WTC11 (cell line): Measurements from ENCODE around the gene PPM1G. TPM values are rescaled to one million over a fixed set of nuclear protein-coding genes. Genes with fewer than 3 reads are reported as not detected.

Source experiments
- ATAC-seq: fragments of 200-7000 bp; cut with Tn5 transposase; 2 replicates; pipeline ENCODE4 v1.10.0; 2021; ENCODE audit warnings: mild to moderate bottlenecking, moderate library complexity
- CTCF ChIA-PET: fragments of 300-600 bp; sonication (Branson Sonifier 250); formaldehyde crosslinking; loops from one replicate; lab custom pipeline; 2021; ENCODE audit warnings: antibody characterized with exemption; lab: Charles Lee
- POLR2A ChIA-PET: fragments of 350-600 bp; sonication (Branson Sonifier 250); formaldehyde crosslinking; loops from one replicate; lab custom pipeline; 2021; ENCODE audit warnings: antibody characterized with exemption; lab: Charles Lee
- DNase-seq: peaks from one replicate; pipeline ENCODE4 v3.0.0; 2021; ENCODE audit warnings: low spot score
- H3K27ac Mint-ChIP-seq: 2 replicates; pipeline ENCODE4 v1.8.0; 2021; ENCODE audit warnings: mixed read lengths
- H3K27me3 Mint-ChIP-seq: 2 replicates; pipeline ENCODE4 v1.8.0; 2021; ENCODE audit warnings: low read depth, mild to moderate bottlenecking, moderate library complexity, mixed read lengths
- H3K36me3 Mint-ChIP-seq: 2 replicates; pipeline ENCODE4 v1.8.0; 2021; ENCODE audit warnings: mixed read lengths
- H3K4me1 Mint-ChIP-seq: 2 replicates; pipeline ENCODE4 v1.8.0; 2022; ENCODE audit warnings: mixed read lengths
- H3K4me3 Mint-ChIP-seq: 2 replicates; pipeline ENCODE4 v1.8.0; 2021; ENCODE audit warnings: mild to moderate bottlenecking, moderate library complexity, mixed read lengths
- H3K9me3 Mint-ChIP-seq: 2 replicates; pipeline ENCODE4 v1.8.0; 2021; ENCODE audit warnings: mixed read lengths
- AFF4 ChIP-seq: sonication (generic); formaldehyde crosslinking; IDR thresholded peaks from 2 replicates; pipeline ENCODE4 v1.8.1; 2023; ENCODE audit warnings: mild to moderate bottlenecking, missing genetic modification reagents, borderline replicate concordance
- AR ChIP-seq: fragments of 250-450 bp; sonication (Bioruptor Pico); IDR thresholded peaks from 2 replicates; pipeline ENCODE4 v1.9.0; 2021; ENCODE audit warnings: mild to moderate bottlenecking
- ATF2 ChIP-seq: sonication (generic); formaldehyde crosslinking; IDR thresholded peaks from 2 replicates; pipeline ENCODE4 v1.8.1; 2022; ENCODE audit warnings: low read depth, missing genetic modification reagents, borderline replicate concordance
- ELF4 ChIP-seq: sonication (generic); formaldehyde crosslinking; IDR thresholded peaks from 2 replicates; pipeline ENCODE4 v1.8.1; 2022; ENCODE audit warnings: low read depth, mild to moderate bottlenecking, moderate library complexity, missing genetic modification reagents
- FOXP1 ChIP-seq: sonication (generic); formaldehyde crosslinking; IDR thresholded peaks from 2 replicates; pipeline ENCODE4 v1.8.0; 2022; ENCODE audit warnings: missing genetic modification reagents, mild to moderate bottlenecking, moderate library complexity, borderline replicate concordance
- JAZF1 ChIP-seq: fragments of 250-450 bp; sonication (Bioruptor Pico); IDR thresholded peaks from 2 replicates; pipeline ENCODE4 v1.9.0; 2021; ENCODE audit warnings: moderate library complexity, mild to moderate bottlenecking, inconsistent platforms
- JUN ChIP-seq: sonication (generic); formaldehyde crosslinking; IDR thresholded peaks from 2 replicates; pipeline ENCODE4 v1.8.0; 2023; ENCODE audit warnings: mild to moderate bottlenecking, missing genetic modification reagents
- MXD4 ChIP-seq: fragments of 250-450 bp; sonication (Bioruptor Pico); IDR thresholded peaks from 2 replicates; pipeline ENCODE4 v1.8.0; 2021; ENCODE audit warnings: mild to moderate bottlenecking, moderate library complexity, borderline replicate concordance
- NR1H2 ChIP-seq: sonication (generic); formaldehyde crosslinking; IDR thresholded peaks from 2 replicates; pipeline ENCODE4 v1.9.0; 2021; ENCODE audit warnings: mild to moderate bottlenecking, moderate library complexity, missing genetic modification reagents
- NR2C2 ChIP-seq: sonication (generic); formaldehyde crosslinking; IDR thresholded peaks from 2 replicates; pipeline ENCODE4 v1.8.0; 2022; ENCODE audit warnings: mild to moderate bottlenecking, missing genetic modification reagents
- TEAD4 ChIP-seq: sonication (generic); formaldehyde crosslinking; IDR thresholded peaks from 2 replicates; pipeline ENCODE4 v1.8.0; 2022; ENCODE audit warnings: mild to moderate bottlenecking, missing genetic modification reagents
- ZMAT4 ChIP-seq: fragments of 250-450 bp; sonication (Bioruptor Pico); IDR thresholded peaks from 2 replicates; pipeline ENCODE4 v1.9.0; 2021; ENCODE audit warnings: mild to moderate bottlenecking
- ZNF121 ChIP-seq: sonication (generic); formaldehyde crosslinking; IDR thresholded peaks from 2 replicates; pipeline ENCODE4 v1.8.0; 2023; ENCODE audit warnings: missing genetic modification reagents
- total RNA-seq: library from RNA; stranded (reverse); gene quantifications from 3 replicates; pipeline ENCODE4 v1.2.3, GENCODE V29; 2021
- TF ChIP-seq, protein P1 (sequence below): sonication (generic); formaldehyde crosslinking; IDR thresholded peaks from 2 replicates; pipeline ENCODE4 v1.8.0; 2022; ENCODE audit warnings: mild to moderate bottlenecking, missing genetic modification reagents
- TF ChIP-seq, protein P2 (sequence below): fragments of 200-600 bp; IDR thresholded peaks from 2 replicates; pipeline ENCODE4 v1.8.0; 2022; ENCODE audit warnings: antibody characterized with exemption
- TF ChIP-seq, protein P3 (sequence below): sonication (generic); formaldehyde crosslinking; IDR thresholded peaks from 2 replicates; pipeline ENCODE4 v1.8.0; 2023; ENCODE audit warnings: mild to moderate bottlenecking, missing genetic modification reagents
- TF ChIP-seq, protein P4 (sequence below): sonication (generic); formaldehyde crosslinking; IDR thresholded peaks from 2 replicates; pipeline ENCODE4 v1.8.0; 2023; ENCODE audit warnings: missing genetic modification reagents

PPM1G gene
- total RNA-seq, 1 experiment from 2014 or later, result 193 TPM

DNA sequence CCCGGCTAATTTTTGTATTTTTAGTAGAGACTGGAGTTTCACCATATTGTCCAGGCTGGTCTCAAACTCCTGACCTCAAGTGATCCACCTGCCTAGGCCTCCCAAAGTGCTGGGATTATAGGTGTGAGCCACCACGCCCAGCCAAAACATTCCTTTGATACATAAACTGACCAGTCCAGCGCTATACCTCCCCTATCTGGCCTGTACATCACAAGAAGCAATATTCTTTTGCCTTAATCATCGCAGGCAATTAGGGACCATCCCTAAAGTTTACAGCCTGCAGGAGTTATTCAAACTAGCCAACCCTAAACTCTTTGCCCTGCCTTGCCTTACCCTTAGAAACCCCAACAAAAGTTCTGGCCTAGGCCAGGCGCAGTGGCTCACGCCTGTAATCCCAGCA, 6.8 kb upstream of the PPM1G start:
- DNase-seq (no peak), ATAC-seq (no peak)
- TF ChIP-seq, protein P1, sequence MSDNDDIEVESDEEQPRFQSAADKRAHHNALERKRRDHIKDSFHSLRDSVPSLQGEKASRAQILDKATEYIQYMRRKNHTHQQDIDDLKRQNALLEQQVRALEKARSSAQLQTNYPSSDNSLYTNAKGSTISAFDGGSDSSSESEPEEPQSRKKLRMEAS (CRISPR knock-in tag), result no peak
- TF ChIP-seq NR1H2 (CRISPR knock-in tag) (no peak), JAZF1 (no peak), AFF4 (CRISPR knock-in tag) (no peak), AR (CRISPR knock-in tag) (no peak), FOXP1 (CRISPR knock-in tag) (no peak), MXD4 (CRISPR knock-in tag) (no peak), TEAD4 (CRISPR knock-in tag) (no peak), ATF2 (CRISPR knock-in tag) (no peak)
- TF ChIP-seq, protein P2, sequence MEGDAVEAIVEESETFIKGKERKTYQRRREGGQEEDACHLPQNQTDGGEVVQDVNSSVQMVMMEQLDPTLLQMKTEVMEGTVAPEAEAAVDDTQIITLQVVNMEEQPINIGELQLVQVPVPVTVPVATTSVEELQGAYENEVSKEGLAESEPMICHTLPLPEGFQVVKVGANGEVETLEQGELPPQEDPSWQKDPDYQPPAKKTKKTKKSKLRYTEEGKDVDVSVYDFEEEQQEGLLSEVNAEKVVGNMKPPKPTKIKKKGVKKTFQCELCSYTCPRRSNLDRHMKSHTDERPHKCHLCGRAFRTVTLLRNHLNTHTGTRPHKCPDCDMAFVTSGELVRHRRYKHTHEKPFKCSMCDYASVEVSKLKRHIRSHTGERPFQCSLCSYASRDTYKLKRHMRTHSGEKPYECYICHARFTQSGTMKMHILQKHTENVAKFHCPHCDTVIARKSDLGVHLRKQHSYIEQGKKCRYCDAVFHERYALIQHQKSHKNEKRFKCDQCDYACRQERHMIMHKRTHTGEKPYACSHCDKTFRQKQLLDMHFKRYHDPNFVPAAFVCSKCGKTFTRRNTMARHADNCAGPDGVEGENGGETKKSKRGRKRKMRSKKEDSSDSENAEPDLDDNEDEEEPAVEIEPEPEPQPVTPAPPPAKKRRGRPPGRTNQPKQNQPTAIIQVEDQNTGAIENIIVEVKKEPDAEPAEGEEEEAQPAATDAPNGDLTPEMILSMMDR, result no peak
- no peak overlapping the region for H3K4me3 Mint-ChIP-seq
- peaks cover 13% of the 10 kb centered on the region for H3K27me3 Mint-ChIP-seq
- ChIA-PET CTCF (interaction anchor here (1.5 kb wide), 1 partner anchor 8 kb away, joined by 4 read pairs; no protein-coding TSS in a partner anchor), POLR2A (interaction anchor here (0.6 kb wide), 1 partner anchor 24 kb away, joined by 3 read pairs; no protein-coding TSS in a partner anchor)
- no peaks in the 10 kb centered on the region for H3K4me1 Mint-ChIP-seq
- H3K9me3 Mint-ChIP-seq, result peaks cover 3% of the 10 kb centered on the region
- H3K27ac Mint-ChIP-seq, result no peak overlapping the region
- no peaks in the 10 kb centered on the region; the same call in 1 of the 2 replicates for H3K36me3 Mint-ChIP-seq

DNA sequence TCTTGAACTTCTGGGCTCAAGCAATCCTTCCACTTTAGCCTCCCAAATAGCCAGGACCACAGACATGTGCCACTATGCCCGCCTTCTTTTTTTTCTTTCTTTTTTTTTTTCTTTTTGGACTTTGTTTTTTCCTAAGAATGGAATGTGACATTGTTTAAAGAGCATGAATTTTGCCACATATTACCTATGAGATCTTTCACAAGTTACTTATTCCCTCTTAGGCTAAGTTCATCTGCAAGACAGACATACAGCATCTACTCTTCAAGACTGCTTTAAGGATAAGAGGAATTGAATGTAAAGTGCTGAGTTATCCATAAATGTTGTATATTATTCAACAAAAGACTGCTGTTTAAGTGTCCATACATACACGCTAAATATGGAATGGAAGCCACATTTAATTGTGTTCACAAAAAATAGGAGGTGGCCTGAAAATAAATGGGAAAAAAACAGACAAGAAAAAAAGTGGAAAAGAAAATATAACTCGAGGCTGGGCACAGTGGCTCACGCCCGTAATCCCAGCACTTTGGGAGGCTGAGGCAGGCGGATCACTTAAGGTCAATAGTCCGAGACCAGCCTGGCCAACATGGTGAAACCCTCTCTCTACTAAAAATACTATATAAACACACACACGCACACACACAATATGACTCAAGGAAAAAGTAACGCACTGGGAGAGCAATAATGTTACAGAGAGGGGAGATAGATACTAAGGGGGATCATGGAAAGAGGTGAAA, 3.2 kb upstream of the PPM1G start:
- POLR2A ChIA-PET, result no interaction called here
- Mint-ChIP-seq H3K27ac (no peak overlapping the region), H3K27me3 (peaks cover 13% of the 10 kb centered on the region), H3K9me3 (peaks cover 8% of the 10 kb centered on the region), H3K4me1 (peaks cover 11% of the 10 kb centered on the region), H3K36me3 (peaks cover 4% of the 10 kb centered on the region; the same call in 1 of the 2 replicates), H3K4me3 (no peak overlapping the region)
- CTCF ChIA-PET, result no interaction called here
- no peak for DNase-seq
- ATAC-seq, result no peak
- TF ChIP-seq ZNF121 (CRISPR knock-in tag) (no peak), JUN (CRISPR knock-in tag) (no peak), ZMAT4 (CRISPR knock-in tag) (no peak), JAZF1 (no peak), ELF4 (no peak), NR2C2 (no peak)
- TF ChIP-seq, protein P3, sequence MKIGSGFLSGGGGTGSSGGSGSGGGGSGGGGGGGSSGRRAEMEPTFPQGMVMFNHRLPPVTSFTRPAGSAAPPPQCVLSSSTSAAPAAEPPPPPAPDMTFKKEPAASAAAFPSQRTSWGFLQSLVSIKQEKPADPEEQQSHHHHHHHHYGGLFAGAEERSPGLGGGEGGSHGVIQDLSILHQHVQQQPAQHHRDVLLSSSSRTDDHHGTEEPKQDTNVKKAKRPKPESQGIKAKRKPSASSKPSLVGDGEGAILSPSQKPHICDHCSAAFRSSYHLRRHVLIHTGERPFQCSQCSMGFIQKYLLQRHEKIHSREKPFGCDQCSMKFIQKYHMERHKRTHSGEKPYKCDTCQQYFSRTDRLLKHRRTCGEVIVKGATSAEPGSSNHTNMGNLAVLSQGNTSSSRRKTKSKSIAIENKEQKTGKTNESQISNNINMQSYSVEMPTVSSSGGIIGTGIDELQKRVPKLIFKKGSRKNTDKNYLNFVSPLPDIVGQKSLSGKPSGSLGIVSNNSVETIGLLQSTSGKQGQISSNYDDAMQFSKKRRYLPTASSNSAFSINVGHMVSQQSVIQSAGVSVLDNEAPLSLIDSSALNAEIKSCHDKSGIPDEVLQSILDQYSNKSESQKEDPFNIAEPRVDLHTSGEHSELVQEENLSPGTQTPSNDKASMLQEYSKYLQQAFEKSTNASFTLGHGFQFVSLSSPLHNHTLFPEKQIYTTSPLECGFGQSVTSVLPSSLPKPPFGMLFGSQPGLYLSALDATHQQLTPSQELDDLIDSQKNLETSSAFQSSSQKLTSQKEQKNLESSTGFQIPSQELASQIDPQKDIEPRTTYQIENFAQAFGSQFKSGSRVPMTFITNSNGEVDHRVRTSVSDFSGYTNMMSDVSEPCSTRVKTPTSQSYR (CRISPR knock-in tag), result no peak
- TF ChIP-seq, protein P4, sequence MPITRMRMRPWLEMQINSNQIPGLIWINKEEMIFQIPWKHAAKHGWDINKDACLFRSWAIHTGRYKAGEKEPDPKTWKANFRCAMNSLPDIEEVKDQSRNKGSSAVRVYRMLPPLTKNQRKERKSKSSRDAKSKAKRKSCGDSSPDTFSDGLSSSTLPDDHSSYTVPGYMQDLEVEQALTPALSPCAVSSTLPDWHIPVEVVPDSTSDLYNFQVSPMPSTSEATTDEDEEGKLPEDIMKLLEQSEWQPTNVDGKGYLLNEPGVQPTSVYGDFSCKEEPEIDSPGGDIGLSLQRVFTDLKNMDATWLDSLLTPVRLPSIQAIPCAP, result no peak
